IPS-NIHi7 (cell line): ENCODE data around the gene NR6A1.
A peak's percentile ranks its signal among the peaks of the same experiment; 100 is the strongest.

ENCODE experiments used
- DNase-seq: peaks from one replicate; pipeline ENCODE4 v3.0.0; 2012; ENCODE audit warnings: mixed read lengths; ENCODE audit errors: extremely low spot score

The NR6A1 gene

DNA sequence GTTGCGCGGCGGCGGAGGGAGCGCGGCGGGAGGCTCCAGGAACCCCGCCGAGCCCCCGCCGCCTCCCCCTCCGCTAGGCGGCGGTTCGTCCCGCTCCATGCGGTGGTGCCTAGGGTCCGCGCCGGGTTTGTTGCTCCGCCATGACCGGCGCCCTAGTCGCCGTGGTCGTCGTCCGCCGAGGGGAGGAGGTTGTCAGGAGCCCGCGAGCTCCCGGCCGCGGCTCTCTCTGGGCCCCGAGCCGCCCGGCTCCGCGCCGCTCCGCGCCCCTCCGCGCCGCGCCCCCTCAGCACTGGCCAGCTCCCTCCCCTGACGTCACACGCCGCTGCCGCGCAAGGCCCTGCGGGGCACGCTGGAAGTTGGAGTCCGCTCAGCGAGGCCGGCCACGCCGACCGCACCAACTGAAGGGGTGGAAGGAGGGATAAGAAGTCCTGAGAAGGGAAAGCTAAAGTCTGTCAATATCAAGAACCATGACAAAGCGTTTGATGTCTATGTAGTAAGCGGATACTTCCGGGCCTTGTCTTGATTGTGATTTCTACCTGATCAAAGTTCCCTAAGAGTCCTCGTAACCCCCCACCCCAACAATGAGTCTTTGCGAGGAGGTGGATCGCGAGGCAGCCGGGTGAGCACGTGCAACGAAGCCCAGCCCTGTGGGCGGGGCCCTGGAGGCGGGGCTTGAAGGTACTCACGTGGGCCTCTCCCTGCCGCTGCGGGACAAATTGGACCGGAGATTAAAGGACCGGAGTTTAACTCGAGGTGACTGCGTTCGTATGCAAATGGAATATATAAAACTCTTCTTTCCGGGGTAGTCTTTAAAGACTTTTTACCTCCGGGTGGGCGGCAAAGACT lies at the start of gene NR6A1:
Gene NR6A1 (minus strand): TSS at position 291 of the 846 bp plus-strand sequence.
- DNase-seq: peak; percentile 95

DNA sequence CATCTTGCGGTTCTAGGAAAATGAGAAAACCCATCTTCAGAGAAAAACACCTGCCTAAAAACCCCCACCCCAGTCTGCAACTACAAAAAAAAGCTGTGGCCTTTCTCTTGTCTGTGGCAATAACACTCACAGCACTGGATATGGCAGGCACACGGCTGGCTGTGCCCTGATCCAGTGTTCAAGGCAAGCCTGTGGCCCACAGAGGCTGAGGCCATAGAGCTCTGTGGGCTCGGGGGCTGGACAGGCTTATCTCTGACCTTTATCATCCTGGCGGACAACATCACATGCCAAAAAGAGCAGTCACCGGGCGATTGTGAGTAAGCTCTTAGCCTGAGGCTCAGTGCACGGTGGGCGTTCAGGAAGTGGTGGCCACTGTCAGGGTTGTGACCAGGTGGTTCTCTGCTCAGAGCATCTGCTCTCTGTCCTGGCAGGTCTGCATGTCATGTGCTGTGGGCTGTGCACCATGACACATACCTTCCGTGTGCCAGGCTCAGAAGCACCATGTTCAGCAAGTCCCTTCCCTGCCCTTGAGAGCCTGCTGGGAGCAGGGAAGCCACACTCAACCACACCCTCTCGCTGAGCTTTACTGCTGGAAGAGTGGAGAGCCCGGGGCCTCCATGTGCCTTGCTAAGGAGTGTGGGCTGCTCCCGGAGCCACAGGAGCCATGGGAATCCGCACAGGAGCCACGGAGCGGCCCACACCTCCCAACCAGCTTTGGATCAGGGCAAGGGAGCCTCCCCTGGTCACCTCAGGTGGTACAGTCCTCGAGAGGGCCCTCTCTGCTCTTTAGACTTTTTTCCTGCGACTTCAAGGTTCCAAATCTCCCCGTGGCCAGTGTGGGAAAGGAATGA lies 47.5 kb upstream of the NR6A1 start:
- DNase-seq: peak; percentile 43

DNA sequence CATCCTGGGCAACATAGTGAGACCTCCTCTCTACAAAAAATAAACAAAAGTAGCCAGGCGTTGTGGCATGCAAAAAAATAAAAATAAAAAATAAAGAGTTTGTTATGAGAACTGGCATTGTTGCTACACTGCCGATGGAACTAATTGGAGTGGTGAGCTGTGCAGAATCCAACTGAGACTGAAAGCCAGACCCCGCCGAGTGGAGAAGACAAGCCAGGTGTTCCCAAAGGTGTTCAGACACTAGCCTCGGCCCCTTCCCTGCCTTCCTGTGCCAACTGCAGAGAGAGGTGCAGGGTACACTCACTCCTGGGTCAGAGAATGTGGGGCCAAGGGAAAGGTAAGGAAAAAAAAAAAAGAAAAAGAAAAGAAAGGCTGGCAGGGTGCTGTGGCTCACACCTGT lies 44.5 kb upstream of the NR6A1 start:
- no peak for DNase-seq

DNA sequence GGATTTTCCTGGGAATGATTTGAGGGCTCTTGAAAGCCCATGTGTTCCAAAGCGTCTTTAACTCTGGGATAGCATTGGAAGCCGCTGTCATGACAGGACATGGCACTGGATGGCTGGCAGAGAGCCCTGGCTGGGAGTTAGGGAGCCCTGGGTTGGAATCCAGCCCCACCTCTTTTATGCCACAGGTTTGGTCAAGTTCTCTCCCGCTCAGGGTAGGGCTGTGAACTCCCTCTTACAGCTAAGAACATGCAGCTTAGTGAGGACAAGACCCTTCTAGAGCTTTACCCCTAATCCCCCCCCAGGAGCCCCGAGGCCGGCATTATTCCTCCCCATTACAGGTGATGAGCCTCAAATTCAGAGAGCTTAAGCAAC lies 43.0 kb upstream of the NR6A1 start:
- no peak for DNase-seq

DNA sequence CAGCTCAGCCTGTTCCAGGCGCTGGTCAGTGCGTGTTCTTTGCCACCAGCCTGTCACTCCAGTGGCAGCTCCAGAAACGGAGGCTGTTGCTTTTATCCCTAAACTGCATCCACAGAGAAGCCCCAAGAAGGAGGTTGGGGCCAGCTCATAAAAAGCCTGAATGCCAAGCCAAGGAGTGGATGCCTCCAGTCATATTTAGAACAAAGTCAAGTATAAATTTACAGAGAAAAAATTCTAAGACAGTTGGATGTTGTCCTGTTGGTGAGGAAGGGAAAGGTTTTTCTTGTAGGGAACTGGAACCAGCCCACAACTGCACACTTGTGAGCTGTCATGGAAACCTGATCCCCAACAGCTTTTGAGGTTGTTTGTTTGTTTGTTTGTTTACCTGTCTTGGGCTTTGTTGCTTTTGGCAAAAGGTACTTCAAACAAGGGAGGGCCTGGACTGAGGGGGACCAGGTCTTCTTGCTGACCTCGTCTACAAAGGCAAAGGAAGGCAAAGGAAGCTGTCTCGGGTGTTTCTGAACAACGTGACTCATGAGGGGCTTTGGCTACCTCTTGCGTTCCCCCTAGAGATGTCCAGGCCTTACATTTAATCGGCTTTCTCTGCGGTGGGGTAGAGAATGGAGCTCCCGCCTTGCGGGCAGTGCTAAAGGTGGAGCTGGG lies 42.5 kb upstream of the NR6A1 start:
- DNase-seq: no peak

DNA sequence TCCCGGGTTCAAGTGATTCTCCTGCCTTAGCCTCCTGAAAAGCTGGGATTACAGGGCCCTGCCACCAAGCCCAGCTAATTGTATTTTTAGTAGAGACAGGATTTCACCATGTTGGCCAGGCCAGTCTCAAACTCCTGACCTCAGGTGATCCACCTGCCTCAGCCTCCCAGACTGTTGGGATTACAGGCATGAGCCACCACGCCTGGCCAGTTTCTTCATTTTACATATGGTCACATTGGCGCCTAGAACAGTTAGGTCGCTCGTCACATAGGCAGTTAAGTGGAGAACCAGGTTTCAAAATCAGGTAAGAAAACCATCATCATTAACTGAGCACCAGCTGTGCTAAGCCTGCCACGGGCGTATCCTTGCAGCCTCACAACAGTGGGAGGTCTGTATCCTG lies 41.9 kb upstream of the NR6A1 start:
- DNase-seq: no peak

DNA sequence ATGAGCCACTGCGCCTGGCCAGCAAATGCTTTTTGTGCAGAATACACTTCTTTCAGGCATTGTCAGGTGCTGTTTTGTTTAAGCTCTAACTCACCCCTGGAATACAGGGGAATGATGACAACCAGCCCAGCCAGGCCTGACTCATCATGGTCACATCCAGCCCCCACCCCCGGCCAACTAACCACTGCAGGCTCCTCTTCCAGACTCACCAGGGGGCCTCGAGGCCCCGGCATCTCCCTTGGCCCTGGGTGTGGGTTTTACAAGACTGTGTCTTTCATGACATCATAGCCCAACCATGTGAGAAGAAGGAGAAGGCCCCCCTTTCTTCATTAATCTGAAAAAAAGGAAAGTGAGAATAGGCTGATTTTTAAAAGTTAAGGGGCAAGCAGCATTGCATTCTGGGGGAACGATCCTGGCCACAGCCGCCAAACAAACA lies 41.3 kb upstream of the NR6A1 start:
- peak; percentile 81 for DNase-seq

DNA sequence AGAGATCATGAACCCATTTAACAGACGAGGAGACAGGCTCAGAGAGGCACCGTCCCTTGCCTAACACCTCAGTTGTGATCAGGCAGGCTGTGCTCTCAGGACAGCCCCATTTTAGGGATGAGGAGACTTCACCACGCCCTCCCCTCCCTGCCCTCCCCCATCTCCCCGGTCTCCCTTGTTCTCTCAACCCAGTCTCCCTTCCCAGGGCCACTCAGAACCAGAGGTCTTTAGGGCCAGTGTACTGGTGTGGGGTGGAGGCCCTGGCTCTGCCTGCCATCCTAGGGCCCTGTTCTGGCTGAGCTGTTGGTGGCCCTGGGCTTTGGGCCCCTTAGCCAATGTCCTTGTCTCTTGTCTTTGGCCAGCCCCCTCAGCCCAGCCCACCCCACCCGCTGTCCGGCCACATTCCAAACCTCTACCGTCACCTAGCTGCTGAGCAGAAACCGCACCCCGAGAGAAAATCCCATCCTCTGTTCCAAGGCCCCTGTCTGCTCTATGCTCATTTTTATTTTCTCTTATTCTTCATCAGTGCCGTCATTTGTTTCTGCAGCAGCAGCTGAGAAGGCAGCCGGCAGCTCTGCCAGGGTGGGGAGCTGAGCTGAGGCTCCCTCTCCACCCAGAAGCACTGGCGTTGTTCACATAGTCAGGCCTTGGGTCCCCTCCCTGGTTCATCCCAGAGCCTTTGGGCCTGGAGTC lies 39.7 kb upstream of the NR6A1 start:
- peak; percentile 94 for DNase-seq

DNA sequence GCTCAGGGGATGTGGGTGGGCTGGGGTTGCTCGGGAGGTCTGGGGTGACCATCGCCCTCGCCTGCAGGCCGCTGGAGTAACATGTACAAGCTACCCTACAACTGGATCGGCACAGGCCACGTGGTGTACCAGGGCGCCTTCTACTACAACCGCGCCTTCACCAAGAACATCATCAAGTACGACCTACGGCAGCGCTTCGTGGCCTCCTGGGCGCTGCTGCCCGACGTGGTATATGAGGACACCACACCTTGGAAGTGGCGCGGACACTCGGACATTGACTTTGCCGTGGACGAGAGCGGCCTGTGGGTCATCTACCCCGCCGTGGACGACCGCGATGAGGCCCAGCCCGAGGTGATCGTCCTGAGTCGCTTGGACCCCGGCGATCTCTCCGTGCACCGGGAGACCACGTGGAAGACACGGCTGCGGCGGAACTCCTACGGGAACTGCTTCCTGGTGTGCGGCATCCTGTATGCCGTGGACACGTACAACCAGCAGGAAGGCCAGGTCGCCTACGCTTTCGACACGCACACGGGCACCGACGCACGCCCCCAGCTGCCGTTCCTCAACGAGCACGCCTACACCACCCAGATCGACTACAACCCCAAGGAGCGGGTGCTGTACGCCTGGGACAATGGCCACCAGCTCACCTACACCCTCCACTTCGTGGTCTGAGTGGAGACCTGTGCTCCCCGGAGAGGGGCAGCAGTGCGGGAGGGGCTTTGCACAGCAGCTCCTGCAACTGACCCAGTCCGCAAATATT lies 38.8 kb upstream of the NR6A1 start:
- no peak for DNase-seq

DNA sequence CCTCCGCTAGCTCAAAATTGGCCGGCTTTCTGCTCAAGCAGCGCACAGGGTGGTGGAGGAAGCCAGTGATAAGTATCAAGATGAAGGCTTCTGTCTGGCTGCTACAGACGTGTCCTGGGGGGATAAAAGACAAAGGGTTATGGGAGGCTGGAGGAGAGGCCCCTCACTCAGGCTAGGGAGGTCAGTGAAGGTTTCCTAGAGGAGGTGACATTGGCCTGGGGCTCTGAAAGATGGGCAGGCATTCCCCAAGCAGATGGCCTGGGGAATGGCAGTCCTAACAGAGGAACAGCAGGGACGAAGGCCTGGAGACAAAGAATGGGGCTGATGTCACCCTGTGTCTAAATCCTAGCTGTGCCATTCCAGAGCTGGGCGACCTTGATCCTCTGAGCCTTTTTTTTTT lies 38.1 kb upstream of the NR6A1 start:
- DNase-seq: no peak

DNA sequence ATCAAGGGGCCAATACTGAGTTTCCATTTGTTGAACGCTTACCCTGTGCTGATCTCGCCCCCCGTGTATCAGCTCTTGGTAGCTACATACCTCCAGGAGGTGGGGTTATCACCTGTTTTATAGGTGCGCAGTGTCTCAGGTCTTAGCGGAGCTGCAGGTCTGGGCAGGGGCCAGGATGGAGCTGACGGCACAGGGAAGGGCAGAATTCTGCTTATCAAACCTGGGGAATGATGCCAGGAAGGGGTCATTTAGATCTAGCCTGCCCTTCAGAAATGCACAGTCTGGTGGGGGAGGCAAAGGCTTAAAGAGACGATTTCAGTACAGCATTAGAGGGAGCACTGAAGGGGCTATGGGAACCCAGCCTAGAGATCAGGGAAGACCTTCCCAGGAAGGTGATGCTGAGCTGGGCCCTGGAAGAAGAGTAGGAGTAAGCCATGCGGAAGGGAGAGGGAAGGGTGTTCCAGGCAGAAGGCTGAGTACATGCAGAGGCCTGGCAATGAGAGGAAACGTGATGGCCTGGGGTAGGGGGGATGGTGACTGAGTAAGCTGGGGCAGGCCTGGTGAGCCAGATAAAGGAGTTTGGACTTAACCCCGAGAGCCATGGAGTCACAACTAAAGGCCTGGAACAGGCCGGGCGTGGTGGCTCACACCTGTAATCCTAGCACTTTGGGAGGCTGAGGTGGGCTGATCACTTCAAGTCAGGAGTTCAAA lies 37.3 kb upstream of the NR6A1 start:
- no peak for DNase-seq

DNA sequence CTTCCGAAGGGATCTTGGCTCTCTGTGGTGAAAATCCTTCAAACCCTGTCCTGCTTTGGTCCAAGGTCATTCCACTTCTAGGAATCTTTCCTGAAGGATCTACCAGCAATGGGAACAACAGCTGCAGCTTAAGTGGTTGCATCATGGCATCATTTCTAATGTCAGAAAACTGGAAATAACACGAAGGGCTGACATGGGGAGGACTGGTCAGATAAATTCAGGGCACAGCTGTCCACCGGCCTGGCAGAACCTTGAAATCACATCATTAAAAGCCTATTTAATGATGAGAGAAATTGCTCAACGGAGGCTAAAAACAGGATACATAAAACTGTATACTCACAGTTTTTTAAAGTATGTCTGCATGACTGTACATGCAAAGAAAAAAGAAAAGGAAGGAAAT lies 34.1 kb upstream of the NR6A1 start:
- DNase-seq: no peak

DNA sequence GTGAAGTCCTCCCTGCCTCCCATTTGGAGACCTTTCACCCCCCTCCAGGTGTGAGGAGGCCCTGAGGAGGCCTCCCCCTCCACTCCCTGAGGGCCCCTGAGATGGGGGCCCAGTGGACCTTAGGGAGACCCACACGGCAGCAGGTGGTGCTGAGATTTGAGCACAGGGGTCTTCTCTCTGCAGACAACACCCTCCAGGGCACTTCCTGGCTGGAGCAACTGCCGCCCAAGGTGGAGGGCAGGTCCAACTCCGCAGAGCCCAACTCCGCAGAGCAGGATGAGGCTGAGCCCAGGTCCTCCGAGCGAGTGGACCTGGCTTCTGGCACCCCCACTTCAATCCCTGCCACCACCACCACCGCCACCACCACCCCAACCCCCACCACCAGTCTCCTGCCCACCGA lies 32.8 kb upstream of the NR6A1 start:
- DNase-seq: no peak

DNA sequence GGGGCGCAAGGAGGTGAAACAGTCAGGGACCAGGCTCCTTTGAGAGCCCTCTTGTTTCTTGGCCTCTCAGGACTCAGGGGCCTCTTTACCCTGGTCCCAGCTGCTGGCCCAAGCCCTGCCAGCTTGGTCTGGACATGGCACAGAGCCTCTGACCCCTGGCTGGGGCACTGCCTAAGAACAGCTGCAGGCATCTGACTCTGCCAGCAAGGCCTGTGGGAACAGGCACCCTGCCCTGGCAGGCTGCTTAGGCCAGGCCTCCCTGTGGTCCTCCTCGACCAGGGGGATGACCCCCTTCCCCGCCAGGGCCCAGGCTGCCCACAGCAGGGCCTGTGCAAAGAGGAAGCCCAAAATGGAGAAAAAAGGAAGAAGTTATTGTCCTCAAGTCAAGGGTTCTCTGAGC lies 31.3 kb upstream of the NR6A1 start:
- no peak for DNase-seq

DNA sequence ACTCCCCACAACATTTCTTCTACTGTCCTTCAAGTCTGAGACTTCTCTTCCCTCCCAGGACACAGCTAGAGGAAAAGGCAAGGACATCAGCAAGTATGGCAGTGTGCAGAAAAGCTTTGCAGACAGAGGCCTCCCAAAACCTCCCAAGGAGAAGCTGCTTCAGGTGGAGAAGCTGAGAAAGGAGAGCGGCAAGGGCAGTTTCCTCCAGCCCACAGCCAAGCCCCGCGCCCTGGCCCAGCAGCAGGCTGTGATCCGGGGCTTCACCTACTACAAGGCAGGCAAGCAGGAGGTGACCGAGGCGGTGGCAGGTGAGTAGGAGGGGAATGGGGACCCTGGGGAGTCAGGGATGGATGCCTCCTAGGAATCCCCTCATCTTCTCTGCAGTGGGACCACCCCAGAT lies 30.2 kb upstream of the NR6A1 start:
- no peak for DNase-seq

DNA sequence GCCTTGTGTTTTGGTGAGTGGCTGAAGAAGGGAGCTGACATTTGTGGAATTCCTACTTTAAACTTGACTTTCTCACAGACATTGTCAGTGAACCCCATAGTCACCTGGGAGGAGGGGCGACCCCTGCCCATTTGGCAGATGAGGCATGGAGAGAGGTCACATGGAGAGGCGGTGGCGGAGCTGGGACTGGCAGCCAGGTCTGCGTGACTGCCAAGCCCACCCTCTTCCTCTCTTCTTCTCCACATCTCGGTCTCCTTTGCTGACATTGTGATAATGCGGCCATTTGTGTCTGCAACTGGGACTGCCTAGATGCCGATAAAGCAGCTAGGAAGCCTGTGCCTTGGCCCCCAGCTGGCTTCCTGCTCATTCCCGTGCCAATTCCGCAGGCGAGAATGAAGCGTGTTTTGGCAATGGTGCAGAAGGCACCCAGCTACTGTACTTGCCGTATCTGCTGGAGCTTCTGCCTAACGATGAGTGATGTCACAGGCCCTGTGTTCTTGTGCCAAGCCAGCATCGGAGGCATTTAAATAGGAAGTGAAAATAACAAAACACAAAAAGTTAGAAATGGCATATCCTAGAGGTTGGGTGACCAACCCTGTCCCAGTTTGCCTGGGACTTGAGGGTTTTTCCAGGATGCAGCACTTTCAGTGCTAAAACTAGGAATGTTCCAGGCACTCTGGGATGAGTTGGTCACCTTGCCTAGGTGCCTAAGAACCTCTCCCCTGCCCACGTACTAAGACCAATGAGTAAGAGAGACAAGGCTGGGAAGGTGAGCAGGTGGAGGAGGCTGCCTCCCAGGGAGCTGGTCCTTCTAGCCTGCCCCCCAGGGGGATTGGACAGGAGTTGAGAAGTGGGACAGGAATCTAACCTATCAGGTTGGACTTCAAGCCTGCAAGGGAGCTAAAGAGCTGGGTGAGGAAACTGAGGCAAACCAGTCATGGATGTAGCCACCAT lies 29.5 kb upstream of the NR6A1 start:
- DNase-seq: no peak

DNA sequence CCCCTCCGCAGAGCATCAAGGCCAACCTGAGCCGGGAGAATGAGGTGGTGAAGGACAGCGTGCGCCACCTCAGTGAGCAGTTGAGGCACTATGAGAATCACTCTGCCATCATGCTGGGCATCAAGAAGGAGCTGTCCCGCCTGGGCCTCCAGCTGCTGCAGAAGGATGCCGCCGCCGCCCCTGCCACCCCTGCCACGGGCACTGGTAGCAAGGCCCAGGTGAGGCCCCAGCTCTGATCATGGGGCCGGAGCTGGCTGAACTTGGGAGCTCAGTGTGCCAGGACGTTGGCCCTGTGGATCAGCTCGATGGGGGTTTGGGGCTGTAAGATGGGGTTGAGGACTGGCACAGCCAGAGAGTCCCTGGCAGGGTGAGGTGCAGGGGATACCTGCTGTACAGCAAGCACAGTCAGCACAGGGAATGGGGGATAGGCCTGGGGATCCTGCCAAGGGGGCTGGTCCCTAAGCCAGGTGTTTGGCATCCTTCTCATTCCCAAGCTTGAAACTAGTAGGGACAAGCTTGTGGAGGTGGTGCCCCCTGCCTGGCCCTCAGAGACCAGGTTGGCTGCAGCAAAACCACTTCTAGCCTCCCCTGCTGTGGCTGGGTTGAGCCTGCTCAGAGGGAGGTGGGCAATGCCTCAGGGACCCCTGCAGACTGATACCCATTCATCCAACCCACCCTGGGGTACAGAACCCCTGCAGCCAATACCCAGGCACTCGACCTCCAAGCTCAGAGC lies 28.3 kb upstream of the NR6A1 start:
- no peak for DNase-seq

DNA sequence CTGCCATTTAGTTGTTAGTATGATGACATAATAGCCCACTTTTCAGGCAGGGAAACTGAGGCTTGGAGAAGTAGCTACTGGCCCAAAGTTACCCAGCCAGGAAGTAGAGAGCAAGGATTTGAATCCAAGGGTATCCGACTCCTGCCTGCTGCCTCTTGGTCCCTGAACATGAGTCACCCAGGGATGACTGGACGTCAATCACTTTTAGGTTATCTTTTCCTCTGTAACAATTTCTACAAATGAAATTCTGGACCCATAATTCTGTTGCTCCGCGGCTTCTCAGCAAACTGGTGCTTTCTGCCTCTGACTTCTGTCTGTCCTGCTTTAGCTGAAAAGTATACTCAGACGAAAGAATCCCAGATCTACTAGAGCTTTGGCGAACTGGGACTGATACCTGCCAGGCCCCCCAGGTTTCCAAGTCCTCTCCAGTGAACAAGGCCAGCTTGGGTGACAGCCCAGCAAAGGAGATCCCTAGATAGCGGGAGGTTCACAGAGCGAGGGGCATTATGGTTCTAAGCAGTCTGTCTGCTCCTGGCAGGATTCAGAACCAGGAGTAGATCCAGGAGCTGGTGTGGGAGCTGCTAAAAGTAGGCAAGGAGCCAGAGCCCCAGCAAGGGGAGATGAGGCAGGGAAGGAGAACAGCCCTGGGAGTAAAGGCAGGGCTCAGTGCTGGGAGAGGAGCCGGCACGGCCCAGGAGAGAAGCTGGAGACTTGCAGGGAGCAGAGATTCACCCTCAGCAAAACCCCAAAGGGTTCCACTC lies 26.4 kb upstream of the NR6A1 start:
- no peak for DNase-seq
